T-helper 22 cell (primary cell): ENCODE results near the gene ATP13A4.
"Not testable (repeated sequence)": the region's sequence is repeated elsewhere in the genome, so short reads cannot be mapped to it uniquely, and the experiment has no call there.

Experiments used
- DNase-seq: peaks from one replicate; pipeline ENCODE4 v3.0.0-alpha.2; 2020; ENCODE audit warnings: low read depth

The ATP13A4 gene

DNA sequence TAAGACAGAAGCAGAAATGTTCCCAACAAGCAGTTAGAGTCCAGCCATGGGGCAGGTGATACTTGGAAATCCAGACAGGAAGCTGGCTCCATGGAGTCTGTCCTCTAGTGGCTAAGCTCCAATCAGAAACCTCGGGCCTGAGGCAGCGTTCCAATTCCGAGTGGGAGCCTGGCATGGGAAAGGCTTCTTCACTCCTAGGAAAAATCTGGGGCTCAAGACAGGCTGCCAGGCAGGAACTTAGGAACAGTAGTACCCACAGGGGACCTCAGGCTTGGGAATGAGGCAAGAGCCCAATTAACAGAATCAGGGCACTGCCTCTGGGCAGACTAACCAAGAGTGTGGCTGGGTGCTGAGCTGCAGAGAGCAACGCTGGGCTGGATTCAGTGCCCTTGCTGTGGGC is 6.2 kb upstream of the ATP13A4 start:
- no peak for DNase-seq

DNA sequence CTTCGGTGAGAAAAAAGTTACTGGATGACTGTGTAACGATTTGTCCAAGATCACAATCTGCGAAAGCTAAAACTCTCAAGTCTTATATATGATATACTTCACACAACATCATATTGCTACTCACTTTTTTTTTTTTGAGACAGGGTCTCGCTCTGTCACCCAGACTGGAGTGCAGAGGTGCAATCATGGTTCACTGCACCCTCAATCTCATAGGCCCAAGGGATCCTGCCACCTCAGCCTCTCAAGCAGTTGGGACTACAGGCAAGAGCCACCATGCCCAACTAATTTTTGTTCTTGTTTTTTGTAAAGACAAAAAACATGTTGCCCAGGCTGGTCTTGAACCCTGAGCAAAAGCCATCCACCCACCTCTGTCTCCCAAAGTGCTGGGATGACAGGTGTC is 5.4 kb upstream of the ATP13A4 start:
- no peak for DNase-seq

DNA sequence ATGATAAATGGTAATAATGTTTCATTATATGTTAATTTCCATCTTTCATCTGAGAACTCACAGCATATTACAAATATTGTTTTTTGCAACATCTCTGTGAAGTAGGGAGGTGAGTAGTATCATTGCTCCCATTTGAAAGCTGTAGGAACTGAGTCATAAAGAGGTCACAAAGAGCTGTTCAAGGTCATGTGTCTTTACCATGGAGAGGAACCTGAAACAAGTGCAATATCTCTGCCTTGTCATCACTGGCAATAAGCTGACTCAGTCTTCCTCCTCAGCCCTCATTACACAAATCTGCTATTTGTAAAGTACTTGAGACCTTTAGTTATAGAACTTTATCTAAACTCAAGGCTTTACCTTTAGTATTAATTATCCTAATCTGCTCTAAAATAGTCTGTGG is 4.4 kb upstream of the ATP13A4 start:
- DNase-seq, result no peak

DNA sequence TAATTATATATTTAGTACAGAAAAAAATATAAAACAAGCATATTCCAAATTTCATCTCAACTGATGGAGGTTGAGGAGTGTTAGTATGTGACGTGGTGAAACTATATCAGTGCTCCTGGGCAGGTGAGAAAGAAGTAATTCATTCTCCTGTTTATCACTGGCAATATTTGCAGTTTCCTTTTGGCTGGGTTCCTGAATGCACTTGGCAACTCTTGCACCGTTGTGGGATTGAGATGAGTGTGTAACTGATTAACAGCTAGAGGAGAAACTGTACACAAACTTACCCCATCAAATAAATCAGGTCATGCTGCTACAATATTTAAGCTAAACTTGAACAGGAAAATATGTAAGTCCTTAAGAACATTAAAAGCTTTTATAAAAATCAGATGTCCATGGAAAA is 2.1 kb upstream of the ATP13A4 start:
- DNase-seq, result no peak

DNA sequence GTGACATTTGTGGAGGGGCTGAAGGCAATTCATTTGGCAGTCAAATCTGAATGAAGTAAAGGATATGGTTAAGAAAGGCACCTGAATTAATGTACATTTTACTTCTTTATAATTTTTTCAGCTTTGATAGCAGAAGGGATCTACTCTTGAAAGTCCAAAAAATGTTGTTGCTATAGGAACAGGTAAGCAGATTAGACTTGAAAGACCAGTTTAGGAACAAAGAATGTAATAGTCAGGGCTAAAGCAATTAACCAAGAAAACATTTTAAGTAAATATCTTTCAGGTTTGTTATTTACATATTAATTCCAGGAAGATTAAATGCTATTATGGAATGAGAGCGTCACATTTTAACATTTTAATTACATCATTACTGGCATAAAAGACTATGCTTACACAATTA is 1.1 kb downstream of the ATP13A4 start:
- no peak for DNase-seq

DNA sequence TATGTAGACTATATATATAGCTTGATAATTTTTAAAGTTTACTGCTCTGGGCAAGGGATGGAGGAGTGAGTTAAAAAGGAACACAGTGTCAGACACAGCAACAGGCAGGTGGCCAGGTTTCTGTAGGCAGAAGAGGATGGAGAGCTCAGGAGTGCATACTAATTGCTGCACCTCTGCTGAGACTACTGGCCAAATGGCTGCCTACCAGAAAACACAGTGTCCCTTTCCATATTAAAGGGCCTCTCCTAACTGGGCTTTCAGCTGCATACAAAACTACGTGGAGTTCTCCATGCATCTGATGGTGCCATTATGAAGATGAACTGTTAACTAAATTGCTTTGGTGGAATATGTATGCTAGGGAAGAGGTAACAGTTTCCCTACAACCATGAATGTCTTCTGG is 1.8 kb downstream of the ATP13A4 start:
- no peak for DNase-seq

DNA sequence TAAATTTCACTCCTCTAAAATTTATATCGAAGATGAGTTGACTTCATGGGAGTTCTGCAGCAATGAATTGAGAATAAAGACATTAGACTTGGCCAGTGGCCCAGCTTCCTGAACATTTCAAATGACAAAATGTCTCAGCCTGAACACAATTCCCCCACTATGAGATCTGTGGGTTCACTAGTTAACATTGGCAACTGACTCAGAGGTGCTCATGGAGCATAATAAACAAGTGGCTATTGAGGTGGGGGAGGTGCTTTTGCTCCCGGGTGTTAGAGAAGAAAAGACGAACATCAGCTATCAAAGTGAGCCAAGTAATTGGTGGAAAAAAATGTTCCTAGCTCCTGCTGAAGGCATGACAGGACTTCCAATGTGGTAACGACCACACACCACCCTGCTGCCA is 6.3 kb downstream of the ATP13A4 start:
- no peak for DNase-seq

DNA sequence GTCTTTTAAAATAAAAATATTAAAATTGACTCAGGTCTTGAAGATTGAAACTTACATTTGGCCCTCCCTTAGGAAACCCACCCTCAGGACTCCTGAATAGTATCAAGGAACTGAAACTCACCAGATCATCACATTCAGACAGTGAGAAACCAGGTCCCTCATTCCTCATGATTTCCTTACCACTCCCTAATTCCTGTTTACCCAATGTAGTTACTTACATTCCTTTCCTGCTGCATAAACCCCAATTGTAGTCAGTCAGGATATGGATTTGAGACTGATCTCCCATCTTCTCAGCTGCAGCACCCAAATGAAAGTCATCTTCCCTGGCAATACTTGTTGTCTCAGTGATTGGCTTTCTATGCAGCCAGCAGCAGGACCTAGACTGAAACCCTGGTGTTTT is 8.6 kb downstream of the ATP13A4 start:
- no peak for DNase-seq

DNA sequence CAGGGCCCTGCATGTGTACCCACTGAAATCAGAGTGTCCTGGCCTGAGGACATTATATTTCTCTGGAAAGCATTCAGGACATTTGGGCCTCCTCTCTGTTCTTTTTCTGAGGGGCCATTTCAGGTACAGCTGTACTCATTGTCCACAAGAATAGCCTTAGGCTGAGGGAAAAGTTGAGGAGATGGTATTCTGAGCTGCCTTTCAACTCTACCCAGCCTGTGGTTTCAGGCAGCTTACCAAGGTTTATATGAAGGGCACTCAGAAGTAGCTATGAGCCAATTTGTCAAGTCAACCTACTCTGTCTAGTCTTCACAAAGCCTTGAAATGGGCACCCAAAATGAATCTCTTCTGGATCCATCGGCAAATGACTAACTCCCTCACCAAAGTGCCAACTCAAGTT is 9.4 kb downstream of the ATP13A4 start:
- DNase-seq, result no peak

DNA sequence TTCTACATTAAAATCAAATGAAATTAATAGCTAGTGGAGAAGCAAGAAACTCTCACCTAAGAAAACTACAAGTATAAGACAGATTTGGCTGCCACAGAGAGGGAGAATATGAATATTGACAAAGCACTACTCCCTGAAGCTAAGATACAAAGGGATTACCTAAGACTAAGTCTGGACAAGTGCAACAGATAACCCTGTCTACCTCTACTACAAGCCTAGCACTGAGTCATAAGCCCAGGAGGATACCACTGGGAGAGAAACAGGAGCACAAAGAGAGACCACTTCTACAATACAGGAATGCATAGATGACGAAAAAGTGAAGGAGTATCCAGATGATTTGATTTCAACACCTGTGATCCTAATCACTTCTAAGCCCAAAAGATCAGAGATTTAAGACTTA is 10.4 kb downstream of the ATP13A4 start:
- no peak for DNase-seq

DNA sequence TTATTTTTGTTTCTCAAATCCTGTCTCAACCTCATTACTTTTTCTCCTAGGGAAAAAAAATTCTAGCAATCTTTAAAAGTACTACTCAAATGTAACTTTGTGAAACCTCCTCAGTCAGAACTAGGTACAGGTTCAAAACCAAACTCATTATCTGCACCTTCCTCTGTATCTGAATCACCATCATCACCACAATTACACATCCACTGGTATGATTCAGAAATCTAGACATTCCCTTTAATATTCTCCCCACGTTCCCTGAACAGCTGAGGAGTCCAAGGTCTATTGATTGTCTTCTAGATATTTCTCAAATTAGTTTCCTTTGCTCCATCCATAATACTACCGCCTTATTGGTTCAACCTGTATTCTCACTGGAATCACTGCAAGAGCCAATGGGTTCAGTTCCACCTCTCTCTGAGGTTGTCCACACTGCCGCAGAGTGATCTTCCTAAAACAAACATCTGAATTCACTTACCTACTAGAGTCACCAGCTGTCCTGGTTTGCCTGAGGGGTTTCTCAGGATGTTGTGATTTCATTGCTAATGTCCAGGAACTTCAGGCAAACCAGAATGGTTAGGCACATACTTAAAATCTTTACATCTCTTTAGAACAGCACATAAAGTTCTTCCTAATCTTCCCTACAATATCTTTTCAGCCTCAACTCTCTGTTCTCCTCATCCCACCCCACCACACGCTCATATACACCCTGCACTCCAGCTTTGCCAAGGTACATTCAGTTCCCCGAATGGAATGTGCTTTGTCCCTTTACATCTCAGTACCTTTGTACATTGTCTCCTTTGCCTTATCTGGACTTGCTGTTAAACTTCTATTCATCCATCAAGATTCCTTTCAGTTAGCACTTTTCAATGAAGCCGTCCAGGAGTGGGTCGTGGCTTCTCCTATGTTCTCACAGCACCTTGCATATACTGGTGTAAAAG is 24.2 kb downstream of the ATP13A4 start:
- DNase-seq, result no peak

DNA sequence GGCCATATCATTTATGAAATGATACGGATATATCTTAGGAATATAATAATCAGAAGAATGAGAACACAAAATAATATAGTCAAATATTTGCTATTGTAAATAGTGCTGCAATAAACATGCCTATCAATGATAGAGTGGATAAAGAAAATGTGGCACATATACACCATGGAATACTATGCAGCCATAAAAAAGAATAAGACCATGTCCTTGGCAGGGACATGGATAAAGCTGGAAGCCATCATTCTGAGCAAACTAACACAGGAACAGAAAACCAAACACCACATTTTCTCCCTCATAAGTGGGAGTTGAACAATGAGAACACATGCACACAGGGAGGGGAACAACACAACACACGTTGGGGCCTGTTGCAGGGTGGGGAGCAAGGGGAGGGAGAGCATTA is 28.6 kb downstream of the ATP13A4 start:
- DNase-seq, result not testable (repeated sequence)

DNA sequence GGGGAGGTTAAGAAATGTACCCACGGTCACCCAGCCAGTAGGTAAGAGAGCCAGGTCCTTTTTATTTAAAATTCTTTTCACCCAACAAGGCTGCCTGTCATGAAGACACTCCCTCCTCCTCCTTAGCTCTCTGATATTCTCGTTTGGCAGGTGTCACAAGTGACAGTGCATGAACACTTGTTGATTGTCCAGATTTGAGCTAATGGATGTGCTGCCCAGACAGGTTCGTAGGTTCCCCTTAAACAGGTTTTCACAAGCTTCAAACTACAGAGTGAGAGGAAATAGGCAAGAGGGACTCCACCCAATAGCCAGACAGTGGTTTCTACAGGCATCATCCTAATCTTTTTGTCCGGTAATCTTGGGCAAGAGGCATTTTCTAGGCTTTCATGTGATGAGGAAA is 32.2 kb downstream of the ATP13A4 start:
- DNase-seq, result no peak

DNA sequence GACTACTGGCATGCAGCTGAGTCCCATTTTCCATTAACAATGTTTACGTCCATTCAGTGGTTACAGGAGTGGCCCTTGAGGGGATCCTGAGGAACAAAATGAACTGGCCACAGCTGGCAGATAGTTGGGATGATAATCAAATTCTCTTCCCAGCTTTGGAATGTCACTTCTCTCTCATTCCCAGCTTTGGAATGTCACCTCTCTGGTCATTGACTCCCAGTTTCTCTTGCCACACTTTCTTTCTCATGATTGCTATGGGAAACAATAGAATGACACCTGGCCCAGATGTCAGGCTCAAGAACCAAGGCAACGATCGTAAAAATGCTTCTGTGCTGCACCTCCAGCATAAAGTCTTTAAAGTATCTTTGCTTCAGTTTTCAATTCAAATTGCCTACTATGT is 34.0 kb downstream of the ATP13A4 start:
- no peak for DNase-seq

DNA sequence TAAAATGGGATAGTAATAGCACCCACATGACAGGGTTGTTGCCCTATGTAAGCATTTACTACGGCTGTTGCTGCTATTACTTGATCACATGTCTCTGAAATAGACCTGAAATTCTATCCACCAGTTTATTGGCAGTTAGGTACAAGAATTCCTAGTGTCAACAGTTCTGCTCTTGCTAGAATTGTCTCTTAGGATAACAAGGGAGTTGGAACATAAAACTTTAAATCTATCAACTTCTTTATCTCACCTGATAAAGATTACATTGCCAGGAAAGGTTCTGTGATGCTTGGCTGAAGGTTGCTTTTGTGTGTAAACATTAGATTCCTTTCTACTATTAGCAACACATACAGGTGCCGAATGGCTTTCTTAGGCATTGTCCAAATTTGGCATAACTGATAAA is 38.7 kb downstream of the ATP13A4 start:
- DNase-seq, result no peak

DNA sequence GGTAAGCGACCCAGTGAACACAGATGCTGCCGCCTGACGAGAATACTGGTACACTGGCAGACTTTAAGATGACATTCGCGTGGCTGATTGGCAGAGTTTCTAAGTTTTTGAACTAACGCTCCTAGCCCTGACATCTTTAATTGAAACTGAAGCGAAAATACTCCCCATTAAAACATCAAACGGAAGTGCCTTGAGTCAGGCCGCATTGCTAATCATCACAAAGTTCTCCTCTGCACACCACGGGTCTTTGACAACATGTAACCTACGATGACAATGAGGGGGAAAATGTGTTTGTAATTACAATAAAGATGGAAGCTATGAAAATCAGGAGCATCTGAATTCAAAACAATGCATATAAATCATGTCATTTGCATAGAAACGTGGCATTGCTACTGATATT is 44.5 kb downstream of the ATP13A4 start:
- DNase-seq, result no peak

DNA sequence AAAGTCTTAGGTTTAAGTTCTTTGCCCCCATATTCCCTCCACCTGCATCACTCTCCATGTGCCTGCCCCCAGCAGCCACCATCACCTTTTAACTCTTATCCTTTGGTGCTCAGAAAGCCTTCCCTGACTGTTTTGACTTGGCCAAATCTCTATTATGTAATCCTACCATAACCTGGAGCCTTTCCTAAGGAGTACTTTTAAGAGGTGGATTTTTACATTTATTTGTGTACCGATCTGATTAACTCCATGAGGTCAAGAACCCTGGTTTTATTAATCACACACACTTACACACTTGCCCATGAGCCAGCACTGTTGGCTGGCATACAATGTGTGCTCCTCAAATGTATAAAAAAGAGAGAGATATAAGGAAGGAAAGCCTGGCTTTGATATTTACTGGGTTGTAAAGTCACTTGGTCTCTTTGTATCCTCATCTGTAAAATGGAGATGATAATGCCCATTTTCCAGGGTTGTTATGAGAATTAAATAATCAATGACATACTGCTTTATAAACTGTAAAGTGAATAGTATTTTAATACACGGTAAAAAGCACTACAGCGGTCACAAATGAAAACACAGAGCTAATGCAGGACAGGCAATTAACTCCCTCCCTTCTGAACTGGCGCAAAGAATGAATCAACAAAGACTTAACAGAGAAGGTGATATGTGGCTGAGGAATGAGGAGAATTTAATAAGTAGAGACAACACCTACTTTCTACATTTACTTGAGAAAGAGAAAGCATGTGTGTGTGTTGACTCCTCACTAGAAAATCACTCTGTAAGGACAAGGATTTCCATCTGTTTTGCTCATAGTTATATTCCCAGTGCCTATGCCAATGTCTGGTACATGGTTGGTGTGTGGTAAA is 45.4 kb downstream of the ATP13A4 start:
- no peak for DNase-seq

DNA sequence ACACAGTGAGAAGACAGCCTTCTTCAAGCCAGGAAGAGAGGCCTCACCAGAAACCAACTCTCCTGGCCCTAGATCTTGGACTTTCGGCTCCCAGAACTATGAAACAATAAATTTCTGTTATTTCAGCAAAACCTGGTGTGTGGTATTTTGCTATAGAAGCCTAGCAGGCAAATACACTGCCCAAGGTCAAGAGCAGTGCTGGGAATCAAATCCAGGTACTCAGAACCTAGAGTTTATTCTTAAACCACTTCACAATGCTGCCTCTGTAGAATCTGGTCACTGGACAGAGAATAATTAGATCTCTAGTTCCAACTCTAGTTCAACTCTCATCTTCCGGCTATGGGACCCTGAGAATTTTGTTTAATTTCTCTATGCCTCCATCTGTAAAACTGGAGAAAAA is 46.6 kb downstream of the ATP13A4 start:
- DNase-seq, result no peak

DNA sequence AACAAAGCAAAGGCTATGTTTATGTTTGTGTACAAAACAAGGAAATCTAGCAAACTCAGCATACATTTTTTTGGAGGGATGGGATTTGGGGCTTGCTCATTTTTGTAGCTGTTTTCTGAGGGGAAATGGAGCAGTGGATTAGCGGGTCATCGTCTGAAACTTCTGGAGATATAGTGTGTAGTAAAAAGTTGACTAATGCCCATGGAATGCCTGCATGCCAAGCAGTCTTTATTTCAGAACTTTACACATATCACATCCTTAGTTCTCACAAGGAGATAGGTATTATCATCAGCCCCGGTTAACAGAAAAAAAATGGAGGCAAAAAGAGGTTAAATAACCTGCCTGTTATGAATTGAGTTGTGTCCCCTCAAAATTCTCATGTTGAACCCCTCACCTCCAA is 47.1 kb downstream of the ATP13A4 start:
- no peak for DNase-seq

DNA sequence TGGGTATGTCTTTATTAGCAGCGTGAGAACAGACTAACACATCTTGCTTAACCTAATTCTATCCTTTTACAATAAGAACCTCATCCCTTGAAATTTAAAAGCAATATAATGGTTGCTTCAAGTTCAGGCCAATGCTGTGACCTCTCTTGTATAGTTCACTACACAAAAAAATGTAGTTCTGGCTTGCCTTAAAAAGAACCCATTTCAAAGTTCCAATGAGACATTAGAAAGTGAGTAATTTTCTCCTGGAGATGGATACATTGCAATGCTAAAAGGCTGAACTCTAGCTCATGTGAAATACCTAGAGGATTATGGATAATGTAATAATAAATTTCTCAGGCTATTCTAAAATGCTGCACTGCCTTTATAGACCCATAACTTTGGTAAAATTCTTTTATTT is 47.8 kb downstream of the ATP13A4 start:
- DNase-seq, result no peak

DNA sequence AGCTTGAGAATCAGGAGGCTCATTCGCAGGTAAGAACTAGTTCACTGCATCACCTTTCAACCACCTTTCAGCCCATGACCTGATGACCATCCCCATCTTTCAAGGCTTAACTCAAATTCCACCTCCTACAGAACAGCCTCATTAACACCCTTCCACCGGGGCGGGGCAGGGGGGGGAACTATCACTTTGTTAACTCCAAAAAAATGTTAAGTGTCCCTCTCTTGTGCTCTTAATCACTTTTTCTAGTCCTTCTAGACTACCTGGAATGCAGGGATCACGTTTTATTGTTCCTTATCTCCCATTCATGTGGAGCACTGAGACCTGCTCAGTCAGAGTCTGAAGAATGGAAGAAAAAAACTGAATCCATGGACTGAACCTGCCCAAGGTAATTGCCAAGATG is 51.8 kb downstream of the ATP13A4 start:
- no peak for DNase-seq

DNA sequence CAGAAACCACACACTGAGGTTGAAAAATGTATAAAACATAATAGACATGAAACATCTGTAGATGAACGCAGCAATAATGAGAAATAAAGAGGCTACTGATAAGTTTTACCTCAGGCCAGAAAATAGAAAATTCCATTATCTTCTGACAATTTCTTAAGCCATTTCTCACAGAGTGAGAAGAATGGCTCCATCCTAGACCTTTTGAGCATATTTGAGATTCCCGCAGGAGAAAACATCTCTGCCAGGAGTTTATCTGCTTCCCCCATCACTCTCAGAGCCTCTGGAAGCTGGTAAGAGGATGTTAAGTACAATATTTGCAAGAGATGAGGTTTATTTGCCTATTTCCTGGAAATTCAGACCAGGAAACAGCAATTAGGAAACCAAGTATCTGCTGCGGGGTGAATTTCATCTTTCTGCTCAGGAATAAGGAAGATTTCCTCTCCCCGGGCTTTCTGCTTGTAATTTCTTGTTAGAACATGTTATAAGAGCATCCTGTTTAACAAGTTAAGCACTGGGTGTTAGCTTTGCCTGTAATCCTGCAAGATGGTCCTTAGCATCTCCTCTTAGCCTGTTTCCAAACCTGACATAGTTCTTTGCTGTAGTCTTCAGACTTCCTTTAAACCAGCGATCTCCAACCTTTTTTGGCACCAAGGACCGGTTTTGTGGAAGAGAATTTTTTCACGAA is 54.8 kb downstream of the ATP13A4 start:
- no peak for DNase-seq
